Mucosa of rectum (tissue), 2 donors: ENCODE results near the gene RIPK4.
"Not testable (repeated sequence)": the region's sequence is repeated elsewhere in the genome, so short reads cannot be mapped to it uniquely, and the experiment has no call there.

ENCODE experiments used
- H3K27ac ChIP-seq, 2 donors: one replicate each; pipeline ENCODE4 v1.7.0; 2013; ENCODE audit warnings: inconsistent platforms in 2 of 2, low read depth in 2 of 2, low read length in 2 of 2
- H3K27me3 ChIP-seq, 2 donors: one replicate each; pipeline ENCODE4 v1.7.0; 2013; ENCODE audit warnings: low read length in 2 of 2; ENCODE audit not compliant: control insufficient read depth in 2 of 2, insufficient read depth in 2 of 2
- H3K36me3 ChIP-seq, 2 donors: one replicate each; pipeline ENCODE4 v1.7.0; 2013; ENCODE audit warnings: low read length in 2 of 2; ENCODE audit not compliant: control insufficient read depth in 2 of 2, insufficient read depth in 2 of 2
- H3K4me1 ChIP-seq, 2 donors: one replicate each; pipeline ENCODE4 v1.7.0; 2013; ENCODE audit warnings: low read length in 2 of 2, mild to moderate bottlenecking in 1 of 2; ENCODE audit not compliant: control insufficient read depth in 2 of 2, insufficient read depth in 2 of 2
- H3K4me3 ChIP-seq, 2 donors: one replicate each; pipeline ENCODE4 v1.7.0; 2013; ENCODE audit warnings: low read length in 2 of 2
- H3K9ac ChIP-seq, 2 donors: one replicate each; pipeline ENCODE4 v1.7.0; 2013; ENCODE audit warnings: low read length in 2 of 2, low read depth in 1 of 2, mild to moderate bottlenecking in 1 of 2
- H3K9me3 ChIP-seq, 2 donors: one replicate each; pipeline ENCODE4 v1.7.0; 2013; ENCODE audit warnings: low read length in 2 of 2; ENCODE audit not compliant: control insufficient read depth in 2 of 2
- donor health status: healthy.
- donor health status: Normal muscosa, but diverticular disease.

Gene RIPK4

GRCh38 chr21:41729701-41730366, 37.0 kb downstream of the RIPK4 start:
- no peak overlapping the region for H3K9ac ChIP-seq
- no peaks in the 10 kb centered on the region for H3K36me3 ChIP-seq

GRCh38 chr21:41727784-41728763, 38.8 kb downstream of the RIPK4 start:
- Histone ChIP-seq H3K4me3 (no peak overlapping the region), H3K27ac (no peak overlapping the region), H3K27me3 (no peaks in the 10 kb centered on the region), H3K9ac (no peak overlapping the region), H3K36me3 (no peaks in the 10 kb centered on the region), H3K9me3 (no peaks in the 10 kb centered on the region), H3K4me1 (peaks cover 0 to 2% of the 10 kb centered on the region in 2 donors)

More at GRCh38 chr21:41729701-41730366, 37.0 kb downstream of the RIPK4 start:
- H3K4me1 ChIP-seq, result peaks cover 0 to 2% of the 10 kb centered on the region in 2 donors
- no peak overlapping the region for H3K4me3 ChIP-seq
- no peaks in the 10 kb centered on the region for H3K9me3 ChIP-seq
- peaks cover 0 to 4% of the 10 kb centered on the region in 2 donors for H3K27me3 ChIP-seq
- H3K27ac ChIP-seq, result no peak overlapping the region

- Histone ChIP-seq H3K27ac (no peak overlapping the region), H3K4me1 (peaks cover 0 to 2% of the 10 kb centered on the region in 2 donors), H3K27me3 (no peaks in the 10 kb centered on the region), H3K4me3 (no peak overlapping the region), H3K9ac (no peak overlapping the region), H3K9me3 (no peaks in the 10 kb centered on the region), H3K36me3 (no peaks in the 10 kb centered on the region)
Measured at GRCh38 chr21:41726970-41727783, 39.7 kb downstream of the RIPK4 start.

- Histone ChIP-seq H3K4me3 (no peak overlapping the region), H3K27me3 (no peaks in the 10 kb centered on the region), H3K4me1 (peaks cover 0 to 2% of the 10 kb centered on the region in 2 donors), H3K9me3 (no peaks in the 10 kb centered on the region), H3K9ac (no peak overlapping the region), H3K27ac (no peak overlapping the region), H3K36me3 (no peaks in the 10 kb centered on the region)
Measured at GRCh38 chr21:41726630-41726969, 40.3 kb downstream of the RIPK4 start.

- Histone ChIP-seq H3K9ac (no peak overlapping the region), H3K27me3 (no peaks in the 10 kb centered on the region), H3K36me3 (no peaks in the 10 kb centered on the region), H3K4me3 (no peak overlapping the region), H3K27ac (no peak overlapping the region), H3K4me1 (peaks cover 0 to 2% of the 10 kb centered on the region in 2 donors), H3K9me3 (no peaks in the 10 kb centered on the region)
Measured at GRCh38 chr21:41726058-41726558, 40.7 kb downstream of the RIPK4 start.

GRCh38 chr21:41725421-41726031, 41.3 kb downstream of the RIPK4 start:
- no peaks in the 10 kb centered on the region for H3K36me3 ChIP-seq

GRCh38 chr21:41723835-41724234, 43.0 kb downstream of the RIPK4 start:
- H3K4me1 ChIP-seq, H3K9me3 ChIP-seq, H3K4me3 ChIP-seq, H3K27me3 ChIP-seq, H3K27ac ChIP-seq, H3K36me3 ChIP-seq, H3K9ac ChIP-seq: not testable (repeated sequence)

More at GRCh38 chr21:41725421-41726031, 41.3 kb downstream of the RIPK4 start:
- Histone ChIP-seq H3K4me3 (no peak overlapping the region), H3K4me1 (peaks cover 0 to 2% of the 10 kb centered on the region in 2 donors), H3K27ac (no peak overlapping the region), H3K9me3 (no peaks in the 10 kb centered on the region), H3K27me3 (no peaks in the 10 kb centered on the region), H3K9ac (no peak overlapping the region)

GRCh38 chr21:41722052-41723018, 44.5 kb downstream of the RIPK4 start:
- no peaks in the 10 kb centered on the region for H3K9me3 ChIP-seq
- H3K4me1 ChIP-seq, result no peaks in the 10 kb centered on the region
- H3K9ac ChIP-seq, result no peak overlapping the region
- H3K27ac ChIP-seq, result no peak overlapping the region
- H3K36me3 ChIP-seq, result no peaks in the 10 kb centered on the region
- H3K4me3 ChIP-seq, result no peak overlapping the region
- no peaks in the 10 kb centered on the region for H3K27me3 ChIP-seq

- no peak overlapping the region for H3K9ac ChIP-seq
- H3K36me3 ChIP-seq, result no peaks in the 10 kb centered on the region
- no peak overlapping the region for H3K4me3 ChIP-seq
- H3K27ac ChIP-seq, result no peak overlapping the region
- H3K9me3 ChIP-seq, result no peaks in the 10 kb centered on the region
- peaks cover 11 to 13% of the 10 kb centered on the region in 2 donors for H3K4me1 ChIP-seq
- H3K27me3 ChIP-seq, result no peaks in the 10 kb centered on the region
Measured at GRCh38 chr21:41720250-41720649, 46.6 kb downstream of the RIPK4 start.
